ENCODE results near the gene MCM3.

- TF ChIP-seq, protein P1, sequence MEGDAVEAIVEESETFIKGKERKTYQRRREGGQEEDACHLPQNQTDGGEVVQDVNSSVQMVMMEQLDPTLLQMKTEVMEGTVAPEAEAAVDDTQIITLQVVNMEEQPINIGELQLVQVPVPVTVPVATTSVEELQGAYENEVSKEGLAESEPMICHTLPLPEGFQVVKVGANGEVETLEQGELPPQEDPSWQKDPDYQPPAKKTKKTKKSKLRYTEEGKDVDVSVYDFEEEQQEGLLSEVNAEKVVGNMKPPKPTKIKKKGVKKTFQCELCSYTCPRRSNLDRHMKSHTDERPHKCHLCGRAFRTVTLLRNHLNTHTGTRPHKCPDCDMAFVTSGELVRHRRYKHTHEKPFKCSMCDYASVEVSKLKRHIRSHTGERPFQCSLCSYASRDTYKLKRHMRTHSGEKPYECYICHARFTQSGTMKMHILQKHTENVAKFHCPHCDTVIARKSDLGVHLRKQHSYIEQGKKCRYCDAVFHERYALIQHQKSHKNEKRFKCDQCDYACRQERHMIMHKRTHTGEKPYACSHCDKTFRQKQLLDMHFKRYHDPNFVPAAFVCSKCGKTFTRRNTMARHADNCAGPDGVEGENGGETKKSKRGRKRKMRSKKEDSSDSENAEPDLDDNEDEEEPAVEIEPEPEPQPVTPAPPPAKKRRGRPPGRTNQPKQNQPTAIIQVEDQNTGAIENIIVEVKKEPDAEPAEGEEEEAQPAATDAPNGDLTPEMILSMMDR (IDR thresholded peaks at IDR 0.05; ENCODE audit: low read depth, low read length, poor library complexity, severe bottlenecking): no peak
- TF ChIP-seq EZH2phosphoT487 (IDR thresholded peaks at IDR 0.05; ENCODE audit: borderline replicate concordance, low read length): no peak
Measured at GRCh38 chr6:52328303-52328662, 43.7 kb upstream of the MCM3 start.

All from DOHH2 (cell line).